SK-MEL-5 (cell line): ENCODE data around the gene KIF23. TPM values are rescaled to one million over a fixed set of nuclear protein-coding genes. Genes with fewer than 3 reads are reported as not detected.
"Not testable (repeated sequence)": the region's sequence is repeated elsewhere in the genome, so short reads cannot be mapped to it uniquely, and the experiment has no call there.

Source experiments
- DNase-seq: peaks from one replicate; pipeline ENCODE4 v3.0.0-alpha.2; 2016; ENCODE audit warnings: low read depth, low spot score
- in situ Hi-C: cut with HindIII; loops from 2 replicates; pipeline ENCODE4 v1.10.0; 2016; ENCODE audit warnings: low sequenced_read_pairs, high pct_unique_total_duplicates, low pct_unique_long_range_greater_than_20kb
- total RNA-seq: library from RNA; depleted of rRNA; stranded (reverse); fragments of >200 nt; shearing (Covaris generic); gene quantifications from 2 replicates; pipeline ENCODE4 v1.2.3, GENCODE V29; 2014

KIF23 gene
- total RNA-seq, 1 experiment from 2014 or later, result 63.0 TPM

DNA sequence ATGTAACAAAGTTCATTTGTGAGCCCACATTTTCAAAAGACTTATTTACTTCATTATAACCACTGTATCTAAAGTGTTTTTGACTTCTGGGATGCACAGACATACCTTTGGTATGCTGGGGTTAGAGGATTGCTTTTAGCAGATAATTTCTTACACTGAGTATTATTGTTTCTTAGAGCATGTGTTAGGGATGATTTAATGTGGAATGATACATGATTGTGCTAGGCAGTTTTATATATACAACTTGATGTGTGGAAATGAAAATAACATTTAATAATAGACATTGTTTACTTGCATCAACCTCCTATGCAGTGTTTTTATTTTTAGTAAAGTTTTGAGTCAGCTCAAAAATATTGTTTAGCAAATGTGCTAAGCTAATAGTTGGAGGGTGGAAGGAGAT, 3.4 kb downstream of the KIF23 start:
- in situ Hi-C loops, result no loop called here
- no peak for DNase-seq

DNA sequence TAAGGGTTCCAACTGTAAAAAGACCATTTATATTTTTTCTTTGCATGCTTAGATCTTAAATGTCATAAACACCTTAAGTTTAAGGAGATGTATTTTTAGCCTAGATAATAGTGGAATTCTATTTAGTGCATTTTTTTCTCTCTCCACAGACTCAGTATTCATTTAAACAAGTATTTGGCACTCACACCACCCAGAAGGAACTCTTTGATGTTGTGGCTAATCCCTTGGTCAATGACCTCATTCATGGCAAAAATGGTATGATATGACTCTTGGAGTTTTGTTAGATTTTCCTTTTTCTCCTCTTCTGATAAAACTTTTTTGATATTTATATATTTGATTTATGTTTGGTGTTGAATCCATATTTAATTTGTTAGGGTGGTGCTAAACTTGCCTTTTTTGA, 7.3 kb downstream of the KIF23 start:
- peak; percentile 88 for DNase-seq
- in situ Hi-C loops, result no loop called here

DNA sequence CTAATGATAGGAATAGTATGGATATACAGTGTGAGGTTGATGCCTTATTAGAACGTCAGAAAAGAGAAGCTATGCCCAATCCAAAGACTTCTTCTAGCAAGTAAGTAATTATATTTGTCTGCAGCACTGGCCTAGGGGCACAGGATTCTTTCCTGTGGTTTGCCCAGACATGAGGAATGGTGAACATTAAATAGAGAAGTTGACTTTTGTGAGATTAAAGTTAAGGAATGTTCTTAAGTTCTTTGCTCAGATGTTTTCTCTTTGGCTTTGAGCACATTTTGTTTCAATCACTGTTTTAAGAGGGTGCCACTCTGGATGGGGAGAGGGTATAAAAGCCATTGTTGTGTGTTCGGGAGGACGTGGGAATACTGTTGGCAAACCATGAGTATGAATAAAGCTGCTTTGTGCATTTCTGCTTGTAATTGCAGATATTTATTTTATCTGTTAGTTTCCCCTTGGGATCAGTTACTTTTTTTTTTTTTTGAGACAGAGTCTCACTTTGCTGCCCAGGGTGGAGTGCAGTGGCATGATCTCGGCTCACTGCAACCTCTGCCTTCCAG, 8.3 kb downstream of the KIF23 start:
- in situ Hi-C loops, result no loop called here
- DNase-seq, result peak; percentile 89

DNA sequence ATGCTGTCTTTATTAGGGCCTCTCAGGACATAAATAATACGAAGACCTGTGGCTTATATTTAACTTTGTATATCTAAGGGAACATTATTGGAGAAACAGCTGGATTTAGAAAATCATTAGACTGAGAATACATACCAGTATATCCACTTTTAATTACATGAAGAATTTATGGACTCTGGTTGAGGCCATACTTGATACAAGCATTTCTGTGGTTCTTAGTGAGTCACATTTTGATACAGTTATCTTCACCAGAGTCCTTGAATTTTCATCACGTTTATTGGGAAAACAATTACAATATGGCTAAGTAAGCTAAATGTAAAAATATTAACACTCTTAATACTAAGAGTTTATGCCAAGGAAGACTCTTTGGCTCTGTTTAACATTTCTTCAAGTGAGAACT, 9.9 kb downstream of the KIF23 start:
- in situ Hi-C loops, result no loop called here
- DNase-seq, result no peak

DNA sequence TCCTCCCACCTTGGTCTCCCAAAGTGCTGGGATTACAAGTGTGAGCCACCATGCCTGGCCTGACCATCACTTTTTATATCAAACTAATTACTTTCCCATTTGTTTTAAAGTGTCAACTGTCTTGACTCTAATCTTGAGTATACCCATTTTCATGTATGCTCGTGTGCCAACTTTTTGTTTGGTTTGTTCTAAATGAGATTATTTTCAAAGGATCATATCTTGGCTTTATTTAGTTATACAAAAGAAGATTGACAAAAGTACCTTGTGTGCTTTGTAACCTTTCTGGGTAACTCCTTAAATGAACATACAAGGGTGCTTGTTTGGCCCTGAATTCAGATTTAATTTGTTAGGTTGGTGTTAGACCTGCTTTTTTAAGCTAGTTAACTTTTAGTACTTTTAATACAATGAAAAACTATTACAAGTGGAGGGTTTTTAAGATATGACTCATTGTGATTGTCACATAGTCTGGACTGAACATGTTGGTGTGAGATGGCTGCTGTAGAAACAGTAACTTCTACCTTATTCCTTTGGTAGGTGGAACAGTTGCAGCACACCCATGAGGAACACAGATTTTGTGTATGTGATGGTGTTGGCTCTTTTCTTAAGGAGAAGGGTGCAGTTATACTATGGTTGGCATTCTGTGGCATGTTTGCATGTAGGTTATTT, 10.7 kb downstream of the KIF23 start:
- DNase-seq, result no peak
- in situ Hi-C loops, result no loop called here

DNA sequence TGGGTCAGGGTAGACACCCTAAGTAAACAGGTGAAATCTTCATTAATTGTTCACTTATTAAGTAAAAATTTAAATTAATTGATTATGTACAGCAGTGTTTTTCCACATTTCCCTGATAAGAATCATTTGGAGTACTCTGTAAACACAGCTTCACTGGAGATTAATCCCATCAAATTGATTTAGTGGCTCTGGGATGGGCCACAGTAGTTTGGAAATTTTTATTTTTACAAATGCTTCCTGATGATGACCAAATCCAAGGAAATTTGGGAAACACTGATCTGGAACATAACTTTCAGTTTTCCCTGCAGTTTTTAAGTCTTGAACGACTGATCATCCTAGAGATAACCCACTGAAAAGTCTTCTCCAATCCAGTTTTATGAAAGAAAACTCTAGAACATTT, 19.7 kb downstream of the KIF23 start:
- in situ Hi-C loops, result no loop called here
- DNase-seq, result no peak

DNA sequence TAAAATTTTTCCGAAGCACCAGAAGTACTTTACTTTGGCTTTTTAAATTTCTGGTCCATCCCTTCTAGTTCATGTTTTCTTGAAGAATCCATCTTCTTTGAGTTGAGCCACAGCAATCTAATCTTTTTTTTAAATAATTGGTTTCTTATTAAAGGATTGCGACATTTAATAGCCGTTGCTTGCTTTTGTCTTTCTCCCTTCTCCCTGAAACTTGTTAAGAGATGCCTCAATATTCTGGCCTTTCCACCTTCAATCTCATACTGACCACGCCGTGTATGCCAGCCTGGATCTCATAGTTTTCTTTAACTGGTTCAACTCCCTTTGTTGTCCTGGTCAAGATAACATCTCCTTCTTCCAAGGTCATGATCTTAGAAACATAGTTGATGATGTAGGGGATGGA, 20.1 kb downstream of the KIF23 start:
- in situ Hi-C loops, result no loop called here
- no peak for DNase-seq

DNA sequence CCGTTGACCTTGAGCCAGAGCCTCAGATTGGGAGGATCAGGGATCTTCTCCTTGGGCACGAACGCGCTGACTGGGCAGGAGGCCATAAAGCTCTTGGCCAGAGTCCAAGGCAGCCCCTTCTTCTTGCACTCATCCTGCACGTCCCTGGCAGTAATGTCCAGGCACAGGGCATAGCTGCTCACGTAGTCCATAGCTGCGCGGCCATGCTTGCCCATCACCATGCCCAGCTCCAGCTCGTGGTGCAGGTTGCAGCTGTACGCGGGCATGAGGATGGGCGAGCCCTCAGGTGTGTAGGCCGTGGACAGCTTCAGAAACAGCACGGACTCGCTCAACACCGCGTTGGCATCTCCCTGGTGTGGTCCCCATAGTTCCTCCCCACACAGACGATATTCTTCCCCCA, 20.5 kb downstream of the KIF23 start:
- in situ Hi-C loops, result no loop called here
- DNase-seq, result no peak

DNA sequence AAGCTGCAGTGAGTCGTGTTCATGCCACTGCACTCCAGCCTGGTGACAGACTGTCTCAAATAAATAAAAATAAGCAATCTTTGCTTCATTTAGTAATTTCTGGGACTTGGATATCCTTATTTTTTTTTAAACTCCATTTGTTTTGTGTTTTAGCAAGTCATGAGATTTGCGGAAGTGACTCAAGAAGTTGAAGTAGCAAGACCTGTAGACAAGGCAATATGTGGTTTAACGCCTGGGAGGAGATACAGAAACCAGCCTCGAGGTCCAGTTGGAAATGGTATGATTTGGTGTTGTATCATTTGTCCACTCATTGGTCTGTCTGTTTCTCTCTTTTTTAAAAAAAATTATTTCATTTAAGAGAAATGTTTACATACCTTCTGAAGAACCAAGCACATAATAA, 21.8 kb downstream of the KIF23 start:
- in situ Hi-C loops, result no loop called here
- no peak for DNase-seq

DNA sequence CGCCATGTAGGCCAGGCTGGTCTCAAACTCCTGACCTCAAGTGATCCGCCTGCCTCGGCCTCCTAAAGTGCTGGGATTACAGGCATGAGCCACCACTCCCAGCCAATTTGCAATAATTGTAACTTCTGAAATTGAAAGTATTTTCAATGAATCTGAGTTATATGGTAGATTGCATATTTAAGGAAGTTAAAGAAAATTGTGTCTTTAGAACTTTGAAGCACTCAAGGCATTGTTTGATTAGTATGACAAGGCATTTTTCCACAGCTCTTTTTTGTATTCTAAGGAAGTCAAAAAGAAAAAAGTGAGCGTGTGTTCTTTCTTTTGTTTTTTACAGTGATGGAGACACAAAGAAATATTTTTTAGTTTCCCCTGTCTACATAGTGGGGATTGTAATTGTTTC, 22.8 kb downstream of the KIF23 start:
- in situ Hi-C loops, result no loop called here

DNA sequence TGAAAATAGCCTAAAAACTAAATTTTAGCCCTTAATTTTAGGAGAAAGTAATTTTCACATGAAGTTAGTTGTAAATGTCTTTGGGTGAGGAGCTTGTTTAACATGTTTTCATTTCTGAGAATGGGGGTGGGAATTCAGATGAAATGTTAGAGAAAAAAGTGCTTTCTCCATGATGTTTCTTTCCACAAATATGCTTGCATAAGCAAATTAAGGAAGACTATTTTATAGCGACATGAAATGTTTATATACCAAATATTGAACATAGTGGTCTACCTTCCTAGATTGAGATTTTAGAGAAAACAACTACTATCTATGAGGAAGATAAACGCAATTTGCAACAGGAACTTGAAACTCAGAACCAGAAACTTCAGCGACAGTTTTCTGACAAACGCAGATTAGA, 25.5 kb downstream of the KIF23 start:
- in situ Hi-C loops, result no loop called here
- no peak for DNase-seq

More for the DNA sequence above, 22.8 kb downstream of the KIF23 start:
- DNase-seq, result no peak

DNA sequence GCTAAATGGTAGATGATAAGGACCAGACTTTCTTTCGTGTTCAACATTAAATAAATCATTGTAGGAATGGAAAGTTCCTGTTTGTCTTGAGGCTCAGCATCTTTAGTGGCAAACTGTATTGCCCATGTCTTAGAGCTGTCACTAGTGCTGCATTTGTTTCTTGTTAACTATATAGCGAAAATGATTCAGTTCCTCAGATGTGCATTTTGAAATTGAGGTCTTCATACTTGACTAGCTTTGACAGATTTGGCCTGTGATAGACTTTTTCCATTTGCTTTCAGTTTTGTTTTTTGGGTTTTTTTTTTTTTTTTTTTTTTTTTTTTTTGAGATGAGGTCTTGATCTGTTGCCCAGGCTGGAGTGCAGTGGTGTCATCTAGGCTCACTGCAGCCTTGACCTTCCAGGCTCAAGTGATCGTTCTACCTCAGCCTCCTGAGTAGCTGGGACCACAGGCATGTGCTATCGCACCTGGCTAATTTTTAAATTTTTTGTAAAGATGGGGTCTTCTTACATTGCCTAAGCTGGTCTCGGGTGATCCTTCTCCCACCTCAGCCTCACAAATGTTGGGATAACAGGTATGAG, 29.0 kb downstream of the KIF23 start:
- DNase-seq, result no peak
- in situ Hi-C loops, result no loop called here

DNA sequence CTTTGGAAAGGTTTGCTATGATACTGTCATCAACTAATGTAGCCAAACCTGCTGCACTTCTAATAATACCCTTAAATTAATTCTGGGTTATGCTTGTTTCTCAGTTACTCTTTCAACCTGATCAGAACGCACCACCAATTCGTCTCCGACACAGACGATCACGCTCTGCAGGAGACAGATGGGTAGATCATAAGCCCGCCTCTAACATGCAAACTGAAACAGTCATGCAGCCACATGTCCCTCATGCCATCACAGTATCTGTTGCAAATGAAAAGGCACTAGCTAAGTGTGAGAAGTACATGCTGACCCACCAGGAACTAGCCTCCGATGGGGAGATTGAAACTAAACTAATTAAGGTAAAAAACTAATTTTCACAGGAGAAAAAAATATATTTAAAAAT, 30.5 kb downstream of the KIF23 start:
- no peak for DNase-seq
- in situ Hi-C loops, result no loop called here

DNA sequence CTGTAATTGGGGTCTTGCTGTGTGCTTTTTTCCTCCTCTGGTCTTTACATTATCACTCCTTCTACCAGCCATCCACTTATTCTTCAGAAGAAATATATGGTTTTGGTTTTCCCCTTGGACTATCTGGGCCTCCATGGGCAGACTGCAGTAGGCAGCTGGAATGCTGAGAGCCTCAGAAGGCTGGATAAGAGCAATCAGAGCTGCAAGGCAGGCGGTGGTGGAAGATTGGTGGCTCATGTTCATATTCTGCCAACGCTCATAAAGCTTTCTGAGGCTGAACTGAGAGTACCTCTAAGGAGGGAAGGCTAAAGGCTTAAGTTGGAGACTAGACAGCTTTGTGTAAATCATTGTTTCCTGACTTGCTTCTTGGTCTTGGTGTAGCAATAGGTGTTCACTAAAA, 32.8 kb downstream of the KIF23 start:
- in situ Hi-C loops, result no loop called here
- no peak for DNase-seq

DNA sequence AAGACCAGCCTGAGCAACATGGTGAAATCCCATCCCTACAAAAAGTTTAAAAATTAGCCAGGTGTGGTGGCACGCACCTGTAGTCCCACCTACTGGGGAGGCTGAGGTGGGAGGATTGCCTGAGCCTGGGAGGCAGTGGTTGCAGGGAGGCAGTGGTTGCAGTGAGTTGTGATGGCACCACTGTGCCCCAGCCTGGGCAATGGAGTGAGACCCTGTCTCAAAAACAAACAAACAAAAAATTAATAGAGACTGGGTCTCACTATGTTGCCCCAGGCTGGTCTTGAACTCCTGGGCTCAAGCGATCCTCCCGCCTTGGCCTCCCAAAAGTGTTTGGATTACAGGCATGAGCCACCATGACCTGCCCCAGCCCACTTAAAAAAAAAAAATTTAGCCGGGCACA, 36.1 kb downstream of the KIF23 start:
- in situ Hi-C loops, result not testable (repeated sequence)

DNA sequence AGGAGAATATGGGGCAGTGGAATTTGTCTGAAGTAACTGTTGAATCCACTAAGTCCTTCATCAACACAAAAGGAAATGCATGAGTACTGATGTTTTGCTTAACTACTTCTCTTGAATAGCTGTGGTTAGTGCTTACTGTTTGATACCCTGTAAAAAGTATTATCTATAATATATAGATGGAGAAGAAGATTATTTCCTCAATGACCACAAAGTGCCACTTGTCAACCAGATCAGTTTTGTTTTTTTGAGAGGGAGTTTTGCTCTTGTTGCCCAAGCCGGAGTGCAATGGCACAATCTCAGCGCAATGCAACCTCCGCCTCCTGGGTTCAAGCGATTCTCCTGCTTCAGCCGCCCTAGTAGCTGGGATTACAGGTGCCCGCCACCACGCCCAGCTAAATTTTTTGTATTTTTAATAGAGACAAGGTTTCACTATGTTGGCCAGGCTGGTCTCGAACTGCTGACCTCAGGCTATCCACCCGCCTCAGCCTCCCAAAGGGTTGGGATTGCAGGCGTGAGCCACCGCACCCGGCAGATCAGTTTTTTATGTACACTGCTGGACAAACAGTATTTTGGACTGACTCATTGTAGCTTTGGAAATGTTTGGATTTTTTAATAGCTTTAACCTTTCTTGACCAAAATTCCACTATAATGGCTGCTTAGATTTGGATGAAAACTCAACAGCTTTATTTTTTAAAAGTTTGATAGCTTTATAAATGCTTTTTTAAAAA, 37.0 kb downstream of the KIF23 start:
- in situ Hi-C loops, result no loop called here
- DNase-seq, result no peak

More for the DNA sequence above, 36.1 kb downstream of the KIF23 start:
- DNase-seq, result not testable (repeated sequence)

DNA sequence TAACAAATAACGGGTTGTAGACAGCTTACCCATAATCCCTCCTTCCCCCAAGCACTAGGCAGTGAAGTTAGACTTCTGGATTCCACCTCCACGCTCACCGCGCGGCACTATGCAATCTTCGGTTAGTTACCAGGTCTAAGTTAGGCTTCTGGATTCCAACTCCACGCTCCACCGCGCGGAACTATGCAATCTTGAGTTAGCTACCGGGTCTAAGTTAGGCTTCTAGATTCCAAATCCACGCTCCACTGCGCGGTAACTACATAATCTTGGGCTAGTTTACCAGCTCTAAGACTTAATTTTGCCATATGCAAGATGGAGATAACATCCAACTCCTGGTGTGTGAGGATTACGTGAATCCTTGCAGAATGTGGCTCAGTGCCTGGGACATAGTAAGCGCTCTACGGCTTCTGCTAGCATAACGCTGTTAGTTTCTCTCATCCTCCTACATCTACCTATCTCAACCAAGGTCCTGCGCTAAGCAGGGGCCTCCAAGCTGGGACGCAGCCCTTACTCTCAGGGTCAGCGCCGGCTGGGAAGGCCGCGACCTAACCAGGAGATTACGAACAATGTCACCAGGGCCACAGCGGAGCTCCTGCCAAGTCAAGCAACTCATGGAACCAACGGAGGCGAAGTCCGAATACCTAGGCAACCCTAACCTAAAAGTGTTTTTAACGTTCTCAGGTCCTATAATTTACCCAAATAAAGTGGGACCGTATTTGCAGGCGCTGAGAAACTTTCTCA, 38.0 kb downstream of the KIF23 start:
- DNase-seq, result peak; percentile 28
- in situ Hi-C loops, result no loop called here
